K562 (cell line): ENCODE results near the gene RNF167. TPM values are rescaled to one million over a fixed set of nuclear protein-coding genes. Genes with fewer than 3 reads are reported as not detected.

ENCODE experiments used
- ATAC-seq: fragments of 200-7000 bp; cut with Tn5 transposase; 3 replicates; pipeline ENCODE4 v1.9.1; 2020; ENCODE audit warnings: moderate library complexity
- BruUV-seq: library from RNA; stranded (reverse); fragments of 400-500 nt; replicated peaks from 2 replicates; lab custom pipeline; 2021; lab: Mats Ljungman, UMichigan
- CTCF ChIA-PET: fragments of 300-600 bp; formaldehyde crosslinking; extraction: SDS; loops from one replicate; lab custom pipeline; 2021; ENCODE audit warnings: low intra/inter-chr PET ratio; lab: Yijun Ruan, JAX
- POLR2A ChIA-PET: fragments of 300-600, 350-650 bp; sonication (Branson Sonifier 250); formaldehyde crosslinking; extraction: SDS; loops from one replicate; lab custom pipeline; 2021; ENCODE audit warnings: antibody characterized with exemption, inconsistent platforms; lab: Yijun Ruan, JAX
- DNase-seq, 4 experiments: peaks; one replicate each; pipeline versions ENCODE4 v3.0.0 to v3.0.0-alpha.2; 2011 to 2018; ENCODE audit warnings: low spot score in 3 of 4, mixed read lengths in 3 of 4; ENCODE audit errors: extremely low read depth in 1 of 4
- FAIRE-seq: peaks from 2 replicates; lab custom pipeline; 2011; peaks lifted over from hg19 to GRCh38; lab: Jason Lieb, UNC
- H2AFZ ChIP-seq: 2 replicates; pipeline ENCODE4 v1.6.0; 2011; ENCODE audit warnings: low read depth, low read length, control low read depth, inconsistent platforms
- H3K27ac ChIP-seq: fragments of 200-600 bp; 3 replicates; pipeline ENCODE4 v1.8.0; 2011; ENCODE audit warnings: low read depth, mild to moderate bottlenecking, control low read depth, inconsistent platforms, low read length, moderate library complexity, mixed read lengths; ENCODE audit errors: extremely low read depth
- H3K27me3 ChIP-seq, 2 experiments: fragments of 300-600 bp in 1 of 2; 2 replicates in 1 of 2; 3 replicates in 1 of 2; pipeline versions ENCODE4 v1.6.0 to v1.8.0; 2011; ENCODE audit warnings: inconsistent platforms in 2 of 2, low read length in 2 of 2, mild to moderate bottlenecking in 1 of 2, mixed read lengths in 1 of 2, moderate library complexity in 1 of 2; ENCODE audit not compliant: control insufficient read depth in 2 of 2, insufficient read depth in 2 of 2
- H3K36me3 ChIP-seq: fragments of 300-600 bp; 3 replicates; pipeline ENCODE4 v1.8.0; 2011; ENCODE audit warnings: mild to moderate bottlenecking, low read length, inconsistent platforms; ENCODE audit not compliant: control insufficient read depth, insufficient read depth
- H3K4me1 ChIP-seq, 2 experiments: fragments of 200-600 bp in 1 of 2; replicated peaks in 1 of 2; 2 replicates in 1 of 2; 3 replicates in 1 of 2; pipeline versions ENCODE4 v1.5.1 to v1.8.0; 2011; ENCODE audit warnings: inconsistent platforms in 2 of 2, low read length in 2 of 2, mild to moderate bottlenecking in 1 of 2, mixed read lengths in 1 of 2, moderate library complexity in 1 of 2; ENCODE audit not compliant: control insufficient read depth in 2 of 2, insufficient read depth in 2 of 2
- H3K4me2 ChIP-seq: 2 replicates; pipeline ENCODE4 v1.6.1; 2011; ENCODE audit warnings: low read length, control low read depth, inconsistent platforms, mixed read lengths; ENCODE audit not compliant: insufficient read depth
- H3K4me3 ChIP-seq: fragments of 200-600 bp; sonication (generic), shearing (Covaris generic); 2 replicates; pipeline ENCODE4 v1.5.1; 2016; ENCODE audit warnings: control low read depth, inconsistent platforms
- H3K79me2 ChIP-seq: fragments of 200-600 bp; 3 replicates; pipeline ENCODE4 v1.8.0; 2011; ENCODE audit warnings: low read length, inconsistent platforms; ENCODE audit not compliant: control insufficient read depth, insufficient read depth
- H3K9ac ChIP-seq, 2 experiments: 2 replicates each; pipeline versions ENCODE4 v1.6.0 to v1.6.1; 2011; ENCODE audit warnings: low read depth in 2 of 2, low read length in 2 of 2, control low read depth in 1 of 2, inconsistent platforms in 1 of 2, mild to moderate bottlenecking in 1 of 2, mixed read lengths in 1 of 2; ENCODE audit not compliant: insufficient read depth in 1 of 2
- H3K9me1 ChIP-seq: one replicate; pipeline ENCODE4 v1.6.0; 2011; ENCODE audit warnings: inconsistent platforms, mild to moderate bottlenecking, low read length, moderate library complexity; ENCODE audit not compliant: control insufficient read depth, insufficient read depth
- H3K9me3 ChIP-seq: replicated peaks from 2 replicates; pipeline ENCODE4 v1.5.1; 2011; ENCODE audit warnings: low read depth, low read length, inconsistent platforms; ENCODE audit not compliant: control insufficient read depth, insufficient read depth
- H4K20me1 ChIP-seq: replicated peaks from 2 replicates; pipeline ENCODE4 v1.6.1; 2011; ENCODE audit warnings: low read length, inconsistent platforms, mixed read lengths; ENCODE audit not compliant: control insufficient read depth, insufficient read depth
- RFX7 ChIP-seq: fragments of 250-450 bp; sonication (Bioruptor Pico); IDR thresholded peaks from 2 replicates; pipeline ENCODE4 v1.5.1; 2021; ENCODE audit warnings: mild to moderate bottlenecking
- YY1 ChIP-seq, 3 experiments: IDR thresholded peaks; 2 replicates each; pipeline ENCODE4 v1.6.1; 2011; ENCODE audit warnings: low read length in 2 of 3, mild to moderate bottlenecking in 2 of 3, moderate library complexity in 2 of 3, borderline replicate concordance in 1 of 3, control low read depth in 1 of 3, low read depth in 1 of 3; ENCODE audit not compliant: insufficient read depth in 3 of 3, insufficient replicate concordance in 2 of 3, control insufficient read depth in 1 of 3, insufficient read length in 1 of 3; ENCODE audit errors: extremely low read depth in 1 of 3
- WGBS: fragments of 100-300 bp; shearing (Covaris generic); methylation state at CpG from one replicate; pipeline ENCODE4 v1.1.6; 2016; ENCODE audit warnings: low coverage, mixed read lengths; ENCODE audit not compliant: insufficient coverage; ENCODE audit errors: missing lambda C conversion rate; 5-methylcytosine and 5-hydroxymethylcytosine counted together
- in situ Hi-C: fragments of 300-500 bp; cut with MboI; formaldehyde crosslinking; loops from 4 replicates; pipeline ENCODE4 v1.15.0; 2018; ENCODE audit warnings: inconsistent platforms, mixed read lengths
- intact Hi-C: fragments of 100-400 bp; cut with micrococcal nuclease; formaldehyde crosslinking; loops from 2 replicates; pipeline ENCODE4 v1.14.2; 2022
- polyA plus RNA-seq, 8 experiments: library from polyadenylated mRNA; depleted of rRNA in 4 of 8; stranded (reverse) in 5 of 8; unstranded in 3 of 8; fragments of >200 nt; fragmentation: Nextera tagmentation in 2 of 8; fragmentation: Illumina TruSeq in 1 of 8; extraction: Ambion mirVana in 2 of 8; extraction: Trizol in 1 of 8; gene quantifications; 2 replicates each; pipeline versions ENCODE4 v1.2.1 to v1.2.3, GENCODE V29; 2011 to 2014; ENCODE audit warnings: inconsistent platforms in 1 of 8, missing spikeins in 1 of 8
- total RNA-seq, 7 experiments: library from RNA; depleted of rRNA in 6 of 7; stranded (reverse); fragments of >200 nt in 6 of 7; fragmentation: Illumina TruSeq in 2 of 7; extraction: Trizol in 2 of 7; gene quantifications; 2 replicates each; pipeline versions ENCODE4 v1.2.1 to v1.2.3, GENCODE V29; 2011 to 2021; ENCODE audit warnings: low replicate concordance in 1 of 7

Gene RNF167
- total and polyA plus RNA-seq, 9 of the 15 experiments (the other 6 are each of a cell fraction or from before 2014, with no cell fraction given): 16.5 to 143 (median 45.5) TPM

GRCh38 chr17:4965311-4965986 is 25.4 kb downstream of the RNF167 start:
- no peak overlapping the region for H3K9ac ChIP-seq
- no peak overlapping the region for H2AFZ ChIP-seq
- H3K36me3 ChIP-seq: peaks cover 26% of the 10 kb centered on the region; the same call in 1 of the 3 replicates
- peaks cover 26% of the 10 kb centered on the region for H3K79me2 ChIP-seq
- ATAC-seq (no peak), FAIRE-seq (no peak), DNase-seq (no peak)
- BruUV-seq: no TSS peak
- no peak overlapping the region for H3K4me3 ChIP-seq
- H3K9me1 ChIP-seq: no peaks in the 10 kb centered on the region
- CTCF ChIA-PET: no interaction called here
- intact Hi-C loops (loop anchor here (10.0 kb wide), 1 partner anchor 61 kb away; the partner anchor contains the start of gene CHRNE), in situ Hi-C loops (no loop called here)
- POLR2A ChIA-PET: interaction anchor here (0.6 to 3.2 kb wide), 7 partner anchors 10 to 51 kb away, joined by 3 to 21 read pairs (median 4); partner anchors contain the start of gene PFN1
- H4K20me1 ChIP-seq: no peaks in the 10 kb centered on the region
- no peak overlapping the region for H3K4me2 ChIP-seq
- H3K27me3 ChIP-seq: no peaks in the 10 kb centered on the region
- 97% methylated on average over 8 of the region's 15 CpGs for WGBS
- H3K27ac ChIP-seq: no peak overlapping the region; the same call in 2 of the 3 replicates
- peaks cover 25 to 27% of the 10 kb centered on the region in 2 experiments for H3K4me1 ChIP-seq
- H3K9me3 ChIP-seq: no peaks in the 10 kb centered on the region
- TF ChIP-seq RFX7 (CRISPR knock-in tag): no peak
- TF ChIP-seq YY1 (IDR thresholded peaks at IDR 0.05; ENCODE audit: borderline replicate concordance in 1 of 3, control insufficient read depth in 1 of 3, extremely low read depth in 1 of 3, insufficient read depth in 3 of 3, insufficient read length in 1 of 3, insufficient replicate concordance in 2 of 3, low read depth in 1 of 3, low read length in 2 of 3): peak in 1 of 3 experiments; percentile 23
